ENCODE data around the gene AP3B1. TPM values are rescaled to one million over a fixed set of nuclear protein-coding genes. Genes with fewer than 3 reads are reported as not detected.
A peak's percentile ranks its signal among the peaks of the same experiment; 100 is the strongest.

Gene AP3B1
- total RNA-seq, 6 experiments from 2014 or later = 51.8 to 66.8 (median 56.6) TPM

DNA sequence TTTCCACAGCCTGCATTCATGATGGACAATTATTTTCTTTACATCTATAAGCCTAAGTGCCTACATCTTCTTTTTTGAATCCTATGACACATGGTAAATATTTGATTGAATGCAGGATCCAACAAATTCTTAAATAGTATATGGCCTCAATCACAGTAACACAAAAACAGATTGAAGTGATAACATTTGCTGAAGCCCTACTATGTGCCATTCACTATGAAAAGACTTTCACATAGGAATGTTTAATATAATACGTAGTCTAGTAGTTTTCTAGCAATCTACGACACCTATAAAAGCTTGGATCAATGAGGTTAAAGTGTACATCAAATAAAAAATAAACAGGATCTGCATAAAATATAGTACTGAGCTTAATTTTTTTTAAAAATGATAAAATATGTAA lies 231.0 kb downstream of the AP3B1 start:
- H3K4me1 Mint-ChIP-seq (ENCODE audit: low read depth) = peaks cover 12% of the 10 kb centered on the region
- DNase-seq = no peak
- no peak overlapping the region for H3K4me3 Mint-ChIP-seq
- H3K9me3 Mint-ChIP-seq = peaks cover 18% of the 10 kb centered on the region
- no peaks in the 10 kb centered on the region for H3K27me3 Mint-ChIP-seq (ENCODE audit: insufficient read depth)
- TF ChIP-seq CTCF (IDR thresholded peaks at IDR 0.05) = no peak
- H3K36me3 Mint-ChIP-seq (ENCODE audit: low read depth) = peaks cover 28% of the 10 kb centered on the region
- no peak overlapping the region for H3K27ac Mint-ChIP-seq

GRCh38 chr5:78062645-78063044 lies 231.9 kb downstream of the AP3B1 start:
- H3K4me3 Mint-ChIP-seq = no peak overlapping the region
- no peak overlapping the region for H3K27ac Mint-ChIP-seq
- TF ChIP-seq CTCF (IDR thresholded peaks at IDR 0.05) = no peak
- peaks cover 12% of the 10 kb centered on the region for H3K4me1 Mint-ChIP-seq (ENCODE audit: low read depth)
- peaks cover 13% of the 10 kb centered on the region for H3K9me3 Mint-ChIP-seq
- no peak for DNase-seq
- H3K36me3 Mint-ChIP-seq (ENCODE audit: low read depth) = peaks cover 19% of the 10 kb centered on the region
- H3K27me3 Mint-ChIP-seq (ENCODE audit: insufficient read depth) = no peaks in the 10 kb centered on the region

DNA sequence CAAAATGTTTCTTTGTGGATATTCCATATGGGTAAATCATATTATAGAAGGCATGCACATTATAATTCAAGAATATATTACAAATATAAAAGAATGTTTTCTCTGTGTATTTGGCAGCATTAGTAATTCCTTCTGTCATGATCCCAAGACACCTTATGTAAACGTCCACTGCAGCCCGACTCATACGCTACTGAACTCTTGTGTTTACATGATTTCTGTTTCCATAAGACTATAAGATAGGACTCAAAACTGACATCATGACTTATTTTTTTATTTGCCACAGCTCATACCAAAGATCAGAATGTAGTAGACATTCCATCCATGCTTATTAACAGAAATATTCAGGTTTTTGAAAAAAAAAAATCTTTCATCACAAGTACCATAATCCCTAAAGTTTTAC lies 234.1 kb downstream of the AP3B1 start:
- no peak for TF ChIP-seq CTCF (IDR thresholded peaks at IDR 0.05)
- H3K4me3 Mint-ChIP-seq = no peak overlapping the region
- peaks cover 18% of the 10 kb centered on the region for H3K4me1 Mint-ChIP-seq (ENCODE audit: low read depth)
- peak; percentile 24 for DNase-seq
- H3K36me3 Mint-ChIP-seq (ENCODE audit: low read depth) = no peaks in the 10 kb centered on the region
- no peaks in the 10 kb centered on the region for H3K9me3 Mint-ChIP-seq
- H3K27ac Mint-ChIP-seq = no peak overlapping the region
- no peaks in the 10 kb centered on the region for H3K27me3 Mint-ChIP-seq (ENCODE audit: insufficient read depth)

- H3K4me3 Mint-ChIP-seq = no peak overlapping the region
- TF ChIP-seq CTCF (IDR thresholded peaks at IDR 0.05) = no peak
- H3K4me1 Mint-ChIP-seq (ENCODE audit: low read depth) = peaks cover 18% of the 10 kb centered on the region
- H3K27ac Mint-ChIP-seq = no peak overlapping the region
- H3K9me3 Mint-ChIP-seq = no peaks in the 10 kb centered on the region
- H3K27me3 Mint-ChIP-seq (ENCODE audit: insufficient read depth) = no peaks in the 10 kb centered on the region
- DNase-seq = no peak
- no peaks in the 10 kb centered on the region for H3K36me3 Mint-ChIP-seq (ENCODE audit: low read depth)
Observed at GRCh38 chr5:78058625-78059024, 235.9 kb downstream of the AP3B1 start.

DNA sequence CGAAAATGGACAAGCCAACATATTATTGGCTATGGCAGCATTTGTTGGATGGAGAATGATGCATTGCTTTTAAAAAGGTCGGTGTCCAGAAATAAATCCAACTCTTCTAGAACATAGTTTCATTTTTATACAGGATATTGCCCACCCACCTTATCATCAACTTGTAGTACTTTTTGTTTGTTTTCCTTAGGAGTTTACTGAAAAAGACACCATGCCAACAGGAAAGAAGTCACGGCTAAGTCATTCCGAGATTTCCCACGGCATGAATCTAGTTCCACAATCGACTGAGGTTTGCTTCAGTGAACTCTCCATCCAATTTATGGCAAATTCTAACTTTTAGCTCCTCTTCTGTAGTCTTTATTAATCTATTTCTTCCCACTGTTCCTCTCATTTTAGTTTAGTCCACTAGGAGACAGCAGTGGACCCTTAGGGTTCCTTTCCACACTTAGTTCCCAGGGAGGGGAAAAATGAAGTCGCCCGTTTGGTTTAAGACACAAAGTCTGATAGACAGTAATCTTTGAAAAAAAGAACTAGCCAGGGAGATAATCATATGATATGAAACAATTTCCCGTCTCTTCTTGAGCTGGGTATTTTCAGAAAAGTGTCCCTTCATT lies 237.5 kb downstream of the AP3B1 start:
- no peaks in the 10 kb centered on the region for H3K27me3 Mint-ChIP-seq (ENCODE audit: insufficient read depth)
- H3K9me3 Mint-ChIP-seq = no peaks in the 10 kb centered on the region
- DNase-seq = no peak
- peaks cover 18% of the 10 kb centered on the region for H3K4me1 Mint-ChIP-seq (ENCODE audit: low read depth)
- TF ChIP-seq CTCF (IDR thresholded peaks at IDR 0.05) = peak; percentile 48
- H3K27ac Mint-ChIP-seq = no peak overlapping the region
- H3K36me3 Mint-ChIP-seq (ENCODE audit: low read depth) = no peaks in the 10 kb centered on the region
- H3K4me3 Mint-ChIP-seq = no peak overlapping the region

- H3K4me1 Mint-ChIP-seq (ENCODE audit: low read depth) = peaks cover 18% of the 10 kb centered on the region
- no peak for DNase-seq
- no peak overlapping the region for H3K27ac Mint-ChIP-seq
- H3K9me3 Mint-ChIP-seq = no peaks in the 10 kb centered on the region
- no peaks in the 10 kb centered on the region for H3K27me3 Mint-ChIP-seq (ENCODE audit: insufficient read depth)
- no peak overlapping the region for H3K4me3 Mint-ChIP-seq
- no peaks in the 10 kb centered on the region for H3K36me3 Mint-ChIP-seq (ENCODE audit: low read depth)
- TF ChIP-seq CTCF (IDR thresholded peaks at IDR 0.05) = no peak
Observed at GRCh38 chr5:78056053-78056452, 238.4 kb downstream of the AP3B1 start.

Measured in HFFc6 (cell line).